Glutamatergic neuron (in vitro differentiated cells): ENCODE measurements around the gene MTHFD1L. TPM values are rescaled to one million over a fixed set of nuclear protein-coding genes. Genes with fewer than 3 reads are reported as not detected.

Experiments used
- DNase-seq: peaks from one replicate; pipeline ENCODE4 v3.0.0; 2022
- H3K27ac Mint-ChIP-seq: one replicate; pipeline ENCODE4 v1.8.0; 2020; ENCODE audit warnings: mild to moderate bottlenecking, mixed read lengths, inconsistent platforms; ENCODE audit not compliant: unreplicated experiment
- H3K27me3 Mint-ChIP-seq: one replicate; pipeline ENCODE4 v1.8.0; 2020; ENCODE audit warnings: mild to moderate bottlenecking, moderate library complexity, mixed read lengths, inconsistent platforms; ENCODE audit not compliant: unreplicated experiment
- H3K36me3 Mint-ChIP-seq: one replicate; pipeline ENCODE4 v1.8.0; 2020; ENCODE audit warnings: mild to moderate bottlenecking, mixed read lengths, inconsistent platforms; ENCODE audit not compliant: unreplicated experiment
- H3K4me1 Mint-ChIP-seq: one replicate; pipeline ENCODE4 v1.8.0; 2020; ENCODE audit warnings: mild to moderate bottlenecking, low read depth, mixed read lengths, inconsistent platforms; ENCODE audit not compliant: unreplicated experiment
- H3K4me3 Mint-ChIP-seq: one replicate; pipeline ENCODE4 v1.8.0; 2020; ENCODE audit warnings: mild to moderate bottlenecking, mixed read lengths, inconsistent platforms; ENCODE audit not compliant: unreplicated experiment
- H3K9me3 Mint-ChIP-seq: one replicate; pipeline ENCODE4 v1.8.0; 2020; ENCODE audit warnings: mild to moderate bottlenecking, moderate library complexity, mixed read lengths, inconsistent platforms; ENCODE audit not compliant: unreplicated experiment
- total RNA-seq: library from RNA; stranded (reverse); fragmentation: NEBNext Ultra II Directional; extraction: Animal tissue kit (Norgen Biotek cat#: 25700); gene quantifications from one replicate; pipeline ENCODE4 v1.2.1, GENCODE V29; 2021; ENCODE audit not compliant: unreplicated experiment
- TF ChIP-seq, protein P1 (sequence below): fragments of 200-600 bp; sonication (generic); IDR thresholded peaks from one replicate; pipeline ENCODE4 v1.5.0; 2021; ENCODE audit not compliant: partially characterized antibody, unreplicated experiment

Gene MTHFD1L
- total RNA-seq, 1 donor from 2014 or later = 35.9 TPM

GRCh38 chr6:150971219-150971618 is 105.7 kb downstream of the MTHFD1L start:
- TF ChIP-seq, protein P1, sequence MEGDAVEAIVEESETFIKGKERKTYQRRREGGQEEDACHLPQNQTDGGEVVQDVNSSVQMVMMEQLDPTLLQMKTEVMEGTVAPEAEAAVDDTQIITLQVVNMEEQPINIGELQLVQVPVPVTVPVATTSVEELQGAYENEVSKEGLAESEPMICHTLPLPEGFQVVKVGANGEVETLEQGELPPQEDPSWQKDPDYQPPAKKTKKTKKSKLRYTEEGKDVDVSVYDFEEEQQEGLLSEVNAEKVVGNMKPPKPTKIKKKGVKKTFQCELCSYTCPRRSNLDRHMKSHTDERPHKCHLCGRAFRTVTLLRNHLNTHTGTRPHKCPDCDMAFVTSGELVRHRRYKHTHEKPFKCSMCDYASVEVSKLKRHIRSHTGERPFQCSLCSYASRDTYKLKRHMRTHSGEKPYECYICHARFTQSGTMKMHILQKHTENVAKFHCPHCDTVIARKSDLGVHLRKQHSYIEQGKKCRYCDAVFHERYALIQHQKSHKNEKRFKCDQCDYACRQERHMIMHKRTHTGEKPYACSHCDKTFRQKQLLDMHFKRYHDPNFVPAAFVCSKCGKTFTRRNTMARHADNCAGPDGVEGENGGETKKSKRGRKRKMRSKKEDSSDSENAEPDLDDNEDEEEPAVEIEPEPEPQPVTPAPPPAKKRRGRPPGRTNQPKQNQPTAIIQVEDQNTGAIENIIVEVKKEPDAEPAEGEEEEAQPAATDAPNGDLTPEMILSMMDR = no peak
- peaks cover 4% of the 10 kb centered on the region for H3K36me3 Mint-ChIP-seq
- H3K27me3 Mint-ChIP-seq = peaks cover 3% of the 10 kb centered on the region
- no peak for DNase-seq
- H3K9me3 Mint-ChIP-seq = peaks cover 4% of the 10 kb centered on the region
- peaks cover 8% of the 10 kb centered on the region for H3K4me1 Mint-ChIP-seq
- H3K27ac Mint-ChIP-seq = no peak overlapping the region
- no peak overlapping the region for H3K4me3 Mint-ChIP-seq

GRCh38 chr6:150975136-150975535 is 109.6 kb downstream of the MTHFD1L start:
- Mint-ChIP-seq H3K27ac (no peak overlapping the region), H3K36me3 (peaks cover 4% of the 10 kb centered on the region)

DNA sequence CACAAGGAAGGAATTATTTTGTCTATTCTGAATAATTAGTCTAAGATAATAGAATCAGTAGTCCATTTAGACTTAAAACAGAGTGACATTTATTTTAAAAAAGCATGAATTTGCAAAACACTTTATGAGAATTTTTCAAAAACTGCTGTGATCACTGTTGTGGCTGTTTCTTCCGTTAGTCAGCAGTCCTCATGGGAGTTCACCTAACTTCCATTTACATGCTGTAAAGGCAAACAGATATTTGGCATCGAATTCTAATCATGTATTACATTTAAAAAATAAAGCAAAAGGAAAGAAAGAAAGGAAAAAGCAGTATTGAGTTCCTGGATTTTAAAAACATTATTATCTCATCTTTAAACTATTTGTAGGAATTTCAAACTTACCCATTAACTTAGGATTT is 111.8 kb downstream of the MTHFD1L start:
- Mint-ChIP-seq H3K36me3 (peaks cover 4% of the 10 kb centered on the region), H3K9me3 (no peaks in the 10 kb centered on the region), H3K4me3 (no peak overlapping the region), H3K27ac (no peak overlapping the region), H3K27me3 (peaks cover 2% of the 10 kb centered on the region), H3K4me1 (peaks cover 4% of the 10 kb centered on the region)
- no peak for DNase-seq
- TF ChIP-seq, protein P1 = no peak

More at GRCh38 chr6:150975136-150975535, 109.6 kb downstream of the MTHFD1L start:
- no peak overlapping the region for H3K4me3 Mint-ChIP-seq
- no peak for DNase-seq
- peaks cover 2% of the 10 kb centered on the region for H3K27me3 Mint-ChIP-seq
- TF ChIP-seq, protein P1 = no peak
- peaks cover 4% of the 10 kb centered on the region for H3K4me1 Mint-ChIP-seq
- H3K9me3 Mint-ChIP-seq = no peaks in the 10 kb centered on the region

DNA sequence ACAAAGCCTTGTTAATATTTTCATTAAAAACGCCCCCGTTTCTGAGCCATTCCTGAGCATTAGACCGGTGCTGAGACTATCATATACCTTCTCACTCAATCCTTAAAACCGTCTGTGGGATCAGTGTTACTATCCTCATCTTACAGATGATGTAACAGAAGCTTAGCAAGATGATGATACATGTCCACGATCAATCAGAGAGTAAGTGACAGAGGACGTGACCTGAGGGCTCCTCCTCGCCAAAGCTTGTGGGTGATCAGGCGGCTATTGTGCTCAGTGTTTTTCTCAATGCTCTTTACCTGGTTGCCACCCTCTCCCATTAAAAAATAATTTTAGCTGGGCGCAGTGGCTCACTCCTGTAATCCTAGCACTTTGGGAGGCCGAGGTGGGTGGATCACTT is 113.1 kb downstream of the MTHFD1L start:
- TF ChIP-seq, protein P1 = no peak

DNA sequence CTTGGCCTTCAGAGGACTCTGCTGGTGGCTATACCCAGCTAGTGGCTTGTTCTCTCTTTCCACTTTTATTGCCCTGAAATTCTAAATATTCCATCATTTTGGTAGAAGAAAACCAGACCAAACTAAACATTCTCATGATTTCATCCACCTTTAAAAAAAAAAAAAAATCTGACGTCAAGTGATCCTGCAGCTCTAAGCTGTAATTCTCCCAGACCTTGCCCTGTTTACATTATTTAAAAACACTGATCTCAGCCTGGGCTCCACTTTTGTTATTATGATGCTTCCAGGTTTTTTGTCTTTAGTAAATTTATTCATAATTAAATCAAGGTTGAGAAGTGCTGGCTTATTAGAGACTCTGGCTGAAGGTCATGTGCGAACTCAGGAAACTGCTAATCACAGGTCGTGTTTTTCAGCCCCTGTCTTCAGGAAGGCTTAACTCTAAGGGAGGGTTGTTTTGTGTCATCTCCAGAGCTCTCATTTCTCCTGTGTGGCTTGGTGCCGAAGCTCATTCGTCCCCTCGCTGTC is 114.4 kb downstream of the MTHFD1L start:
- no peak for DNase-seq
- Mint-ChIP-seq H3K27me3 (no peaks in the 10 kb centered on the region), H3K4me1 (peaks cover 7% of the 10 kb centered on the region), H3K27ac (no peak overlapping the region), H3K9me3 (no peaks in the 10 kb centered on the region), H3K4me3 (no peak overlapping the region), H3K36me3 (peaks cover 4% of the 10 kb centered on the region)
- TF ChIP-seq, protein P1 = no peak

More for the DNA sequence above, 113.1 kb downstream of the MTHFD1L start:
- Mint-ChIP-seq H3K27me3 (no peaks in the 10 kb centered on the region), H3K4me3 (no peak overlapping the region), H3K27ac (no peak overlapping the region), H3K9me3 (no peaks in the 10 kb centered on the region), H3K36me3 (peaks cover 4% of the 10 kb centered on the region), H3K4me1 (peaks cover 7% of the 10 kb centered on the region)
- no peak for DNase-seq
